ENCODE measurements around the gene GAL3ST1. TPM values are rescaled to one million over a fixed set of nuclear protein-coding genes. Genes with fewer than 3 reads are reported as not detected.
"Not testable (repeated sequence)": the region's sequence is repeated elsewhere in the genome, so short reads cannot be mapped to it uniquely, and the experiment has no call there.

Gene GAL3ST1
- total RNA-seq, 1 donor = 0.10 TPM

DNA sequence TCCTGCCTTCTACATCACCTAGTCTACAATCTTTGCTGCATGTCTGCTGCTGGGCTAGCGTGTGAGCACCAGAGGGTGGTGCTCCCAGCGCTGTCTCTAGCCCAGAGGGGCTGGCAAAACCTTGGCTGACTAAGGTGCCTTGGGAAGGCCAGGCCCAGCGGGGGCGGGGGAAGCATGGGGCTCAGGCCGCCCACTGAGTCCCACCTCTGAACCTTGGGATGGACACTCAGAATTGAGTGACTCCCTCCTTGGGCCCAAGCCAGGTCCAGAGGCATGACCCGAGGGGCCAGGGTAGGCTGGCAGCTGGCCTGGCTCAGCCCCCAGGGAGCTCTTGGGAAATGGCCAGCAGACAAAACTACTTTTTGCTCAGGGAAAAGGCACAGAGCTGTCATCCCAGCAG, 7.6 kb upstream of the GAL3ST1 start:
- no peak overlapping the region for H3K4me3 ChIP-seq (ENCODE audit: low read length)
- no peaks in the 10 kb centered on the region for H3K27me3 ChIP-seq (ENCODE audit: insufficient read depth, low read length)
- no peaks in the 10 kb centered on the region for H3K9me3 ChIP-seq (ENCODE audit: low read depth, low read length)
- no peaks in the 10 kb centered on the region for H3K4me1 ChIP-seq (ENCODE audit: insufficient read depth, low read length)

DNA sequence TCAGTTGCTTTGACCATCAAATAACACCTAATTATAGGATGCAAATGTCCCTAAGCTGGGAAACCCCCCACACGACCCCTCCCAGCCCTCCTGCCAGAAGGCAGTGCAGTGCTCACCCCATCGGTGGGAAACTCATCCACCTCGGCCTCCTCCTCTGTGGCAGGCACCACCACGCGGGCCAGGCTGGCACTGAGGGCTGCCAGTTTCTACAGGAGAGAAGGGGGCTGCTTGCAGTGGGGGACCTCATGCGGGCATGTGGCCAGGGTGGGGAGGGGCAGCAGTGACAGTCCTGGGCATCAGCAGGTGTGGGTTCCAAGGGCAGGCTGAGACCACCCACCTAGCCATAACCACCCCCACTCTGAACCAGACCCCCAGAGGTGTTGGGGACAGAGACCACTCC, 6.4 kb upstream of the GAL3ST1 start:
- H3K4me1 ChIP-seq (ENCODE audit: insufficient read depth, low read length) = no peaks in the 10 kb centered on the region
- H3K9me3 ChIP-seq (ENCODE audit: low read depth, low read length) = no peaks in the 10 kb centered on the region
- no peak overlapping the region for H3K4me3 ChIP-seq (ENCODE audit: low read length)
- H3K27me3 ChIP-seq (ENCODE audit: insufficient read depth, low read length) = no peaks in the 10 kb centered on the region

DNA sequence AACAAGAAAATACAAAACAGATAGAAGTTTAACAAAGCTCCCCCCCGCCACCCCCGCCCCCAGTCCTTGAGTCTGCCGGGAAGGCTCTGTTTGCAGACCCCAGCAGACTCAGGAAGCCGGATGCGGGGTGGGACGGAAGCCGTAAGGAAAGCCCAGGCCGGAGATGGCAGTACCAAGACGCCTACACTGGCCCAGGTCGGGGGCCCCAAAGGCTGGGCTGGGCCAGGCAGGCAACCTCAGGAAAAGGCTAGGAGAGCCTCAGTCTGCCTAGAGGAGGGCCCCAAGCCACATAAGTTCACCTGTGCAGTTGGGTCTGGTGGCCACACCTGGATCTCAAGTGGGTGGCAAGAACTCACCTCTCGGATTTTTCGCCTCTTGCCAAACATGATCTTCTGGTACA, 4.0 kb upstream of the GAL3ST1 start:
- H3K4me1 ChIP-seq (ENCODE audit: insufficient read depth, low read length) = no peaks in the 10 kb centered on the region
- H3K27me3 ChIP-seq (ENCODE audit: insufficient read depth, low read length) = no peaks in the 10 kb centered on the region
- H3K9me3 ChIP-seq (ENCODE audit: low read depth, low read length) = no peaks in the 10 kb centered on the region
- H3K4me3 ChIP-seq (ENCODE audit: low read length) = no peak overlapping the region

DNA sequence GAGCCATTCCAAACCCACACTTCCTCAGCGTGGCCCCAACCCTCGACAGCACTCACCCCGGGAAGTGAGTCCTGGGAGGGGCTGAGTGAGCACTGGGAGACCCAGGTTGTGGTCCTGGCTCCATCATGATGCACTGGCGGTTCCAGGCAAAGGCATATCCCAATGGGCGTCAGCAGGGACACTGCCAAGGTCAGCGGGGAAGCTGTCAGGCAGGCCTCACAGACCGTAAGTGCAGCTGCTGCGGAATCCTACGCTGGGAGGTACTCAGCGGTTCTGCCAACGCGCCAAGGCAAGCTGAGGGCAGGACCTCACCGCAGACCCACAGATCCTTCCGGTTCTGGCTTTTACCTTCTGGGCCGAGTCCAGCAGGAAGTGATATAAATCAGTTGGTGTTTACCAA, 1.4 kb upstream of the GAL3ST1 start:
- no peaks in the 10 kb centered on the region for H3K9me3 ChIP-seq (ENCODE audit: low read depth, low read length)
- no peaks in the 10 kb centered on the region for H3K4me1 ChIP-seq (ENCODE audit: insufficient read depth, low read length)
- H3K27me3 ChIP-seq (ENCODE audit: insufficient read depth, low read length) = no peaks in the 10 kb centered on the region
- H3K4me3 ChIP-seq (ENCODE audit: low read length) = no peak overlapping the region

DNA sequence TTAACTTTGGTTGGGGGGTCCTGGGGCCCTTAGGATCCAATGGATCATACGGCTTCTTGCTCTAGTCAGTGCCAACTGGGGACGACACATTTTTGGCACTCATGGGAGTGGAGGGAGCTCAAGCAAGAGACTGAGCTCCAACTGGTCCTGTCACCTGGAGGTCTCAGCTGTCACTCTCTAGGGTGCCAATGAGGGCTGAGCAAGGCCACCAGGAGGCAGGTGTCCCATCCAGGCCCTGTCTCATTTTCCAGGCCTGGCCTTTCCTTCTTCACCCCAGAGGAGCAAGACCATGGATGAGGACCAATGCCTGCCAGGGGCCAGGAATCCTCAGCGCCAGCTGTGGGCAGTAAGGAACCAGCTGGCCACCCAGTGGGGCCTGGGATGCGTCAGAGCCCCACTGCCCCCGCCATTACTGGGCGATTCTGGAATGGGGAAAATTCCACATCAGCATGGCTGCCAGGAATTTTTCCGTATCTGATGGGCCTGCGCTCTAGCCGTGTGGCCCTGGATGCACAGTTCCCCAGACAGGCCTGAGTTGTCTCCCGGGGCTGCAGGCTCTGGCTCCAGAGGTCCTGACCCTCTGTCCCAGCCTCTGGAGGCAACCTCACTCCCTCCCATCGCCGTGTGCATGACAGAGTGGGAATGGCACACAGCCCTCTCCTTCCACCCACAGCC, 669 bp upstream of the GAL3ST1 start:
- no peaks in the 10 kb centered on the region for H3K9me3 ChIP-seq (ENCODE audit: low read depth, low read length)
- no peaks in the 10 kb centered on the region for H3K4me1 ChIP-seq (ENCODE audit: insufficient read depth, low read length)
- H3K27me3 ChIP-seq (ENCODE audit: insufficient read depth, low read length) = no peaks in the 10 kb centered on the region
- no peak overlapping the region for H3K4me3 ChIP-seq (ENCODE audit: low read length)

DNA sequence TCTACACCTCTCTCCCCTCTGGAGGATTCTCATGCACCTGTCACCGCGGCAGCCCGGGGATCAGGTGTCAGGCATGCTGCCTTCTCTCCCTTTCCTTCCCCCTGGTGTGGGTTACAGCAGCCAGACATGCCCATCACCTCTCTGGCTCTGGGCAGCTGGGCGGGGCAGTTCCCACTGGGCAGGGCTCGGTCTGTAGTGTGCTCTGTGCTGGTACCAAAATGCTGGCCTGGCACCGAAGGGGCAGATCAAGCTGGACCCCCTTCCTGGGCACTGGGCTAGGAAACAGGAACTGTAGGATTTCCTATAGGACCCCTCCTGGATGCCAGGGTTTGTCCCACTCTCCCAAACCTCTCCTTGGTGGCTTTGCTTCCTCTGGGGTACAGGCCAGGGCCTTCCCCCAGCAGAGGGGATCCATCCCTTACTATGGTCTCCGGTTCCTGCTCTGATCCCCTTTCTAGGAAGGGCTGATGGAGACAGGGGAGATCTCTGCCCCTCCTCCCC, 821 bp downstream of the GAL3ST1 start:
- no peaks in the 10 kb centered on the region for H3K9me3 ChIP-seq (ENCODE audit: low read depth, low read length)
- H3K4me1 ChIP-seq (ENCODE audit: insufficient read depth, low read length) = no peaks in the 10 kb centered on the region
- no peaks in the 10 kb centered on the region for H3K27me3 ChIP-seq (ENCODE audit: insufficient read depth, low read length)
- H3K4me3 ChIP-seq (ENCODE audit: low read length) = no peak overlapping the region

DNA sequence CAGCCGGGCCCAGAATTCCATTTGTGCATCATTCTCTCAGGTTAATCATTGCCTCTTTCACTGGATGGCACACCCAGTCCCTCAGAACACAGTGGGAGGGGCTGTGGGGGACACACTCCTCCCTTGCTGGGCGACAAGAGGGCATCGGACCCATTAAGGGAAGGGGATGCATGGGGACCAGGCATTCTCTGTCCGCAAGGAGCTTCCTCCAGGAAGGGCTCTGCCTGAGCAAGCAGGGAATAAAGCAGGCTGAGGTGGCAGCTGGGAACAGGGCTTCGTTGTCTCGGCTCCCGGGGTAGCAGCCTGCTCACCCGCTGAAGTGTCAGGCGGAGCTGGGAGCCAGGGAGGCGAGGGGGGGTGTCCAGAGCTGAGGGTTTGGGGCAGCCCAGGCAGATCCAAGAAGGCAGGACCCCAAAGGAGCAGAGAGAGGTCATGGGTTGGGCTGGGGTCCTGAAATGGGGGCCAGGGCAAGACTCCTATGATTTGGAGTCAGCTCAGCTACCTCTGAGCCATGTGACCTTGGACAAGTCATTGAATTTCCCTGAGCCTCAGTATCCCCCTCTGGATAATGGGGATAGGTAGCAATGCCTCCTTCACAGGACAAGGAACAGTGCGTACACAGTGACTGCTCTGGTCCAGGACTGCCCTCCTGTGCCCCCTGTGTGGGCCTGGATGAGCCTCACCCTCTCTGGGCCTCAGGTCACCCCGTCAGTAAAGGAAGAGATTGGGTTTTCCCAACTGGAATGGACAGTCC, 1.4 kb downstream of the GAL3ST1 start:
- H3K9me3 ChIP-seq (ENCODE audit: low read depth, low read length) = no peaks in the 10 kb centered on the region
- no peaks in the 10 kb centered on the region for H3K27me3 ChIP-seq (ENCODE audit: insufficient read depth, low read length)
- no peak overlapping the region for H3K4me3 ChIP-seq (ENCODE audit: low read length)
- H3K4me1 ChIP-seq (ENCODE audit: insufficient read depth, low read length) = no peaks in the 10 kb centered on the region

DNA sequence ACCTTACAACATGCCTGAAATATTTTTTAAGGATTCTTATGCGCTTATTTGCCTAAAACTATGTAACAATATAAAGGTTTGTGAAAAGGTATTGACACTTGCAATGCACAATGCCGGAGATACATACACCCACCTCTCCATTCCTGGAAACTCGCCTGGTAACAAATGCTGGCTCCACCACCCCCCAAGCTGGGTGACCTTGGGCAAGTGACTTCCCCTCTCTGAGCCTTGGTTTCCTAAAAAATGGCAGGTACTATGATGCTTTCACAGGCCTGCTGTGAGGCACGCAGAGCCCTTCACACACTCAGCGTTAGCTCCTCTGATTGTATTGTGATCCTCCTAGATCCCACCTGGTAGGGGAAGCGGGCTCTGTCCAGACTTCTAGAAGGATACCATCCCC, 2.3 kb downstream of the GAL3ST1 start:
- Histone ChIP-seq H3K4me3 (ENCODE audit: low read length) (no peak overlapping the region), H3K4me1 (ENCODE audit: insufficient read depth, low read length) (no peaks in the 10 kb centered on the region), H3K27me3 (ENCODE audit: insufficient read depth, low read length) (no peaks in the 10 kb centered on the region), H3K9me3 (ENCODE audit: low read depth, low read length) (no peaks in the 10 kb centered on the region)

DNA sequence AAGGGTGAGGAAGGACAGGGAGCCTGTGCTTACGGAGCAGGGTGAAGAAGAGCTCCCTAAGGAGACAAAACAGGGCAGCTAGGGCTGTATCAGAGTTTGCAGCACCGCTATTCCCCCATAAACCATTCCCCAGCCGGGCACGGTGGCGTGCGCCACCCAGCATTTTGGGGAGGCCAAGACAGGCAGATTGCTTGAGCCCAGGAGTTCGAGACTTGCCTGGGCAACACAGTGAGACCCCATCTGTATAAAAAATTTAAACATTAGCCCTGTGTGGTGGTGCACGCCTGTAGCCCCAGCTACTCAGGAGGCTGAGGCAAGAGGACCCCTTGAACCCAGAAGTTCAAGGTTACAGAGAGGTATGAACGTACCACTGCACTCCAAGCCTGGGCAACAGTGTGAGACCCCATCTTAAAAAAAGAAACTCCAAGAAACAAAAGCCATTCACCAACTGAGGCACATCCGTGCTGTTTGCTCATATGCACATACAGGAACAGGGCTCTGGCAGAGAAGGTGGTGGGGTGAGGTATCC, 4.7 kb downstream of the GAL3ST1 start:
- H3K9me3 ChIP-seq (ENCODE audit: low read depth, low read length) = no peaks in the 10 kb centered on the region
- H3K27me3 ChIP-seq (ENCODE audit: insufficient read depth, low read length) = no peaks in the 10 kb centered on the region
- H3K4me1 ChIP-seq (ENCODE audit: insufficient read depth, low read length) = no peaks in the 10 kb centered on the region
- H3K4me3 ChIP-seq (ENCODE audit: low read length) = no peak overlapping the region

DNA sequence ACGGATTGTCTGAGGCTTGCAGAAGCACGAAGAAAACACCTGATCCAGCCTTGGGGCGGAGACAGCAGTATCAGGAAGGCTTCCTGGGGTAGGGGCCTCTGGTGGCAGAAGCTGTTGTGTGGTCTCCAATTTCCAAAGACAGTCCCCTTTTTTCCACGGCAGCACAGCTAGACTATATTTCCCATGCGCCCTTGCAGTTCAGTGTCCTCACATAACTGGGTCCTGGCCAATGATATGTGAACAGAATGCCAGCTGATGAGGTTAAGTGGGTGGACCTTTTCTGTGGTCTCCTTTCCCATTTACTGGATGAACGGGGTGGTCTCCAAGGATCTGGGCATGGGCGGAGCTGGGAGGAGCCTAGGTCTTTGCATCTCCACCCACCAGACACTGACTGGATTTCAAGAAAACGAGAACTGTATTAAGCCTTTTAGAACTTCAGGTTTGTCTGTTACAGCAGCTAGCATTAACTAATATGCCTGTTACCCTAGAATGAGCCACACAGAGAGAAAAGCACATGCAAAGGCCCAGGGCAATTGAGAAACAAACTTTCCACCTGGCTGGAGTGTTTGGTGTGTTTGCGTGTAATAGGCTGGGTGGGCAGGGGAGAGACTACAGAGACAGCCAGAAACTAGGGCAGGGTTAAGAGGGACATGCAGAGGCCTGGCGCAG, 6.2 kb downstream of the GAL3ST1 start:
- Histone ChIP-seq H3K27me3 (ENCODE audit: insufficient read depth, low read length) (no peaks in the 10 kb centered on the region), H3K9me3 (ENCODE audit: low read depth, low read length) (no peaks in the 10 kb centered on the region), H3K4me3 (ENCODE audit: low read length) (no peak overlapping the region), H3K4me1 (ENCODE audit: insufficient read depth, low read length) (no peaks in the 10 kb centered on the region)

DNA sequence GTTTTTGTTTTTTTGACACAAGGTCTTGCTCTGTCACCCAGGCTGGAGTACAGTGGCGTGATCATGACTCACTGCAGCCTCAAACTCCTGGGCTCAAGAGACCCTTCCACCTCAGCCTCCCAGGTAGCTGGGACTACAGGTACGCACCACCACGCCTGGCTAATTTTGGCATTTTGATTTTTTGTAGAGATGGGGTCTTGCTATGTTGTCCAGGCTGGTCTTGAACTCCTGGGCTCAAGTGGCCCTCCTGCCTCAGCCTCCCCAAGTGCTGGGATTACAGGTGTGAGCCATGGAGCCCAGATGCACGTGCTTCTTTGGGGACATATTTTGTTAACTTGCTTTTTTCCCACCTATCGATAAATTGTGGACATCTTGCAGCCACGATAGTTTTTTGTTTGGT, 7.2 kb downstream of the GAL3ST1 start:
- not testable (repeated sequence) for H3K9me3 ChIP-seq (ENCODE audit: low read depth, low read length); H3K4me1 ChIP-seq (ENCODE audit: insufficient read depth, low read length); H3K4me3 ChIP-seq (ENCODE audit: low read length); H3K27me3 ChIP-seq (ENCODE audit: insufficient read depth, low read length)

DNA sequence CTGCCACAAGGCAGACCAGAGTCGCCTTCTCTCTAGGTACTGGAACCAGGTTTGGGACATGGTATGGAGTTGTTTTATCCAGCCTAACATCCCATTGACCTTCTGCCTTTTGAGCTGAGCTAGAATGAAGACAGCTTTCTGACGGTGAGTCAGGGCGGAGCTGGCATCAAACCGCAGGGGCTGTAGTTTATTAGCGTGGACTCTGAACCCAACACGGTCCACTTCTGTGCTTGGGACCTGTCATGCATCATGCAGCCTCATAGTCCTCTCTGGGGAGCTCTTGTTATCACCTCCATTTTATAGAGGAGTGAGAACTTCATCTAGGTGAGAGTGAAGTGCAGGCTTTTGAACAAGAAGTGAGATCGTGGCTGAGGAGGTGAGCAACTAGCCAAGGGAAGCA, 8.3 kb downstream of the GAL3ST1 start:
- no peak overlapping the region for H3K4me3 ChIP-seq (ENCODE audit: low read length)
- no peaks in the 10 kb centered on the region for H3K9me3 ChIP-seq (ENCODE audit: low read depth, low read length)
- H3K27me3 ChIP-seq (ENCODE audit: insufficient read depth, low read length) = no peaks in the 10 kb centered on the region
- H3K4me1 ChIP-seq (ENCODE audit: insufficient read depth, low read length) = no peaks in the 10 kb centered on the region

DNA sequence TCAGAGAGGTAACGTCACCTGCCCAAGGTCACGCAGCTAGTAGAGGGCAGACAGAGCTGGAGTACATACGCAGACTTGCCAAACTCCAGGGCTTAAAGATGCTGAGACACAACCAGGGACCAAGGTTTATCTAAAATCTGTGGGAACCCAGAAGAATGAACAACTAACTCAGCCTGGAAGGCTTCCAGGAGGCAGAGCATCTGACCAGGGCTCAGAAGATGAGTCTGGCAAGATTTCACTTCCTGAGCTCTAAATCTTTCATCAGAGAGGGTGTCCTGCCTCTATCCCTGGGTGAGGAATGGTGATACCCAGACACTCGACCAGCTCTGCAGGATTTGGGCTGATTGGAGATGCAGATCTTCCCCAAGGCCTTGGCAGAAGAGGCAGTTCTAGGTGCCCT, 9.1 kb downstream of the GAL3ST1 start:
- no peaks in the 10 kb centered on the region for H3K9me3 ChIP-seq (ENCODE audit: low read depth, low read length)
- no peaks in the 10 kb centered on the region for H3K4me1 ChIP-seq (ENCODE audit: insufficient read depth, low read length)
- no peaks in the 10 kb centered on the region for H3K27me3 ChIP-seq (ENCODE audit: insufficient read depth, low read length)
- H3K4me3 ChIP-seq (ENCODE audit: low read length) = no peak overlapping the region

DNA sequence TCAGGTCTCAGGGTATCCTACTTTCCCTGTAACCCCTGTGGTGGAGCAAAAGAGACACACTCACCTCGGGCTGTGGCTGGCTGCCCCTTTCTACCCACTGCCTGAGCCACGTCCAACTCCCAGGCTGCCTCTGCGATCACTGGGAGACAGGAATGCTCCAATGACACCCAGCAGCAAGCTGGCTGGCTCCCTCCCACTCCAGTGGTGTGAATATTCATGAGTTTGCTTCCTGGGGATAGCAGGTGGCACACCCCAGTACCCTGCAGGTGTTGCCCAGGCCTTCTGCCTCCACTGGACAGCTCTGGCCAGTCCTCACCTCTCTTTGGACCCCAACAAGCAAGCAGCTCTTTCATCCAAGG, 9.7 kb downstream of the GAL3ST1 start:
- H3K4me3 ChIP-seq (ENCODE audit: low read length) = no peak overlapping the region
- no peaks in the 10 kb centered on the region for H3K4me1 ChIP-seq (ENCODE audit: insufficient read depth, low read length)
- H3K9me3 ChIP-seq (ENCODE audit: low read depth, low read length) = no peaks in the 10 kb centered on the region
- no peaks in the 10 kb centered on the region for H3K27me3 ChIP-seq (ENCODE audit: insufficient read depth, low read length)

DNA sequence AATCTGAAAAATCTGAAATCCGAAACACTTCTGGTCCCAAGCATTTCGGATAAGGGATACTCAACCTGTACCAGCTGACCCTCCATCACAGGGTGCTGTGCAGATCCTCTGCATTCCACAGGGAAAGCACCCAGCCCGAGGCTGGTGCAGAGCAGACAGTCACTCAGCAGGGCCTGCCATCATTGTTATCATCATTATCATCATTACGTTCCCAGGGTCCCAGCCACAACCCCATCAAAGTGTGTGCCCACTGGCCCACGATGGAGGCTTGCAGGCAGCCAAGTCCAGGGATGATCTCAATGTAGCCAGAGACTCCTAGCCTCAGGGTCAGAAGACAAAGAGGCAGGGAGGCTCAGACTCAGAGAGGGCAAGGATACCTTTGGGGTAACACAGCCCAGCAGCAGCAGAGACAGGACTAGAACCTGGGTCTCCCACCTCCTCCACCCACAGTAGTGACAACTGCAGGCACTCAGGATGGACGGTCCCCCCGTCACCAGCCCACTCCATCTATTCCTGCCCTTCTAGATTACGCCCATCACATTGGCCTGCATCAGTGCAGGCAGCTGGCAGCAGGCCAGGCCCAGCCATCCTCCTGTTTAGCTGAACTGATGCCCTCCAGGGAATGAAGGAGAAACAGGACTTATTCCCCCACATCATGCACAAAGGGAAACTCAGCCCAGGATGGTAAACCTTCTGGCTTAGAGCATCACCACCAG, 10.3 kb downstream of the GAL3ST1 start:
- Histone ChIP-seq H3K9me3 (ENCODE audit: low read depth, low read length) (no peaks in the 10 kb centered on the region), H3K4me1 (ENCODE audit: insufficient read depth, low read length) (no peaks in the 10 kb centered on the region), H3K27me3 (ENCODE audit: insufficient read depth, low read length) (no peaks in the 10 kb centered on the region), H3K4me3 (ENCODE audit: low read length) (no peak overlapping the region)

Measured in mononuclear cell (primary cell).